Subcutaneous adipose tissue (tissue), 4 donors: ENCODE measurements around the gene DEFB121. TPM values are rescaled to one million over a fixed set of nuclear protein-coding genes. Genes with fewer than 3 reads are reported as not detected.

ENCODE experiments used
- CTCF ChIP-seq: fragments of 450-650 bp; IDR thresholded peaks from one replicate; pipeline ENCODE4 v1.5.1; 2016; ENCODE audit warnings: low read depth, mild to moderate bottlenecking, control low read depth, antibody characterized with exemption, moderate library complexity
- total RNA-seq, 4 donors: library from RNA; depleted of rRNA; stranded (reverse); fragments of >200 nt; gene quantifications; one replicate each; pipeline ENCODE4 v1.1.0, GENCODE V29; 2016

Gene DEFB121
- total RNA-seq, 4 donors from 2014 or later = not detected

- TF ChIP-seq CTCF = no peak
Measured at GRCh38 chr20:31430568-31431115, 24.6 kb upstream of the DEFB121 start.

- no peak for TF ChIP-seq CTCF
Measured at GRCh38 chr20:31425797-31426196, 19.8 kb upstream of the DEFB121 start.

GRCh38 chr20:31418307-31418706, 12.3 kb upstream of the DEFB121 start:
- TF ChIP-seq CTCF = no peak

GRCh38 chr20:31415653-31416052, 9.6 kb upstream of the DEFB121 start:
- no peak for TF ChIP-seq CTCF

GRCh38 chr20:31414381-31414780, 8.4 kb upstream of the DEFB121 start:
- TF ChIP-seq CTCF = no peak

- no peak for TF ChIP-seq CTCF
Measured at GRCh38 chr20:31410011-31410410, 4.0 kb upstream of the DEFB121 start.

- no peak for TF ChIP-seq CTCF
Measured at GRCh38 chr20:31403886-31404285, 2.1 kb downstream of the DEFB121 start.

- no peak for TF ChIP-seq CTCF
Measured at GRCh38 chr20:31394900-31395299, 11.1 kb downstream of the DEFB121 start.
